H7 (cell line): ENCODE results near the gene AMOTL2. TPM values are rescaled to one million over a fixed set of nuclear protein-coding genes. Genes with fewer than 3 reads are reported as not detected.

Experiments
- DNase-seq: peaks from one replicate; pipeline ENCODE4 v3.0.0; 2012
- H3K27me3 ChIP-seq: 2 replicates; pipeline ENCODE4 v1.6.0; 2011; ENCODE audit warnings: mild to moderate bottlenecking, low read length; ENCODE audit not compliant: control insufficient read depth, insufficient read depth
- H3K36me3 ChIP-seq: replicated peaks from 2 replicates; pipeline ENCODE4 v1.5.1; 2011; ENCODE audit warnings: low read length; ENCODE audit not compliant: control insufficient read depth, insufficient read depth
- H3K4me3 ChIP-seq: 2 replicates; pipeline ENCODE4 v1.5.1; 2011; ENCODE audit warnings: low read depth, mild to moderate bottlenecking, control low read depth, low read length, moderate library complexity; ENCODE audit not compliant: insufficient read depth
- total RNA-seq: library from RNA; depleted of rRNA; stranded (reverse); fragments of >200 nt; shearing (Covaris generic); gene quantifications from 2 replicates; pipeline ENCODE4 v1.2.3, GENCODE V29; 2014

Gene AMOTL2
- total RNA-seq, 1 experiment from 2014 or later, result 54.5 TPM

- Histone ChIP-seq H3K36me3 (no peaks in the 10 kb centered on the region), H3K4me3 (no peak overlapping the region), H3K27me3 (no peaks in the 10 kb centered on the region)
- no peak for DNase-seq
These were observed 33.3 kb downstream of the AMOTL2 start for GRCh38 chr3:134340982-134341365.

- H3K27me3 ChIP-seq, result no peaks in the 10 kb centered on the region
- H3K4me3 ChIP-seq, result no peak overlapping the region
- no peak for DNase-seq
- H3K36me3 ChIP-seq, result no peaks in the 10 kb centered on the region
These were observed 33.8 kb downstream of the AMOTL2 start for GRCh38 chr3:134340362-134340981.

- Histone ChIP-seq H3K27me3 (no peaks in the 10 kb centered on the region), H3K36me3 (no peaks in the 10 kb centered on the region), H3K4me3 (no peak overlapping the region)
- DNase-seq, result no peak
These were observed 34.3 kb downstream of the AMOTL2 start for GRCh38 chr3:134339913-134340312.

- peak; percentile 42 for DNase-seq
- no peaks in the 10 kb centered on the region for H3K36me3 ChIP-seq
- no peaks in the 10 kb centered on the region for H3K27me3 ChIP-seq
- no peak overlapping the region for H3K4me3 ChIP-seq
These were observed 34.9 kb downstream of the AMOTL2 start for GRCh38 chr3:134339331-134339730.

GRCh38 chr3:134338516-134339261 lies 35.6 kb downstream of the AMOTL2 start:
- no peak overlapping the region for H3K4me3 ChIP-seq
- no peaks in the 10 kb centered on the region for H3K27me3 ChIP-seq
- H3K36me3 ChIP-seq, result no peaks in the 10 kb centered on the region

GRCh38 chr3:134338201-134338512 lies 36.1 kb downstream of the AMOTL2 start:
- Histone ChIP-seq H3K36me3 (no peaks in the 10 kb centered on the region), H3K27me3 (no peaks in the 10 kb centered on the region), H3K4me3 (no peak overlapping the region)
- DNase-seq, result no peak

More at GRCh38 chr3:134338516-134339261, 35.6 kb downstream of the AMOTL2 start:
- no peak for DNase-seq

- DNase-seq, result peak; percentile 38
- Histone ChIP-seq H3K27me3 (no peaks in the 10 kb centered on the region), H3K36me3 (no peaks in the 10 kb centered on the region), H3K4me3 (no peak overlapping the region)
These were observed 36.6 kb downstream of the AMOTL2 start for GRCh38 chr3:134337511-134338200.

GRCh38 chr3:134337071-134337482 lies 37.2 kb downstream of the AMOTL2 start:
- Histone ChIP-seq H3K36me3 (no peaks in the 10 kb centered on the region), H3K4me3 (no peak overlapping the region), H3K27me3 (no peaks in the 10 kb centered on the region)
- DNase-seq, result peak; percentile 20

GRCh38 chr3:134336587-134336986 lies 37.7 kb downstream of the AMOTL2 start:
- Histone ChIP-seq H3K27me3 (no peaks in the 10 kb centered on the region), H3K36me3 (no peaks in the 10 kb centered on the region), H3K4me3 (no peak overlapping the region)
- peak; percentile 18 for DNase-seq

GRCh38 chr3:134334901-134335280 lies 39.4 kb downstream of the AMOTL2 start:
- Histone ChIP-seq H3K27me3 (no peaks in the 10 kb centered on the region), H3K36me3 (no peaks in the 10 kb centered on the region), H3K4me3 (no peak overlapping the region)
- no peak for DNase-seq

- DNase-seq, result peak; percentile 30
- Histone ChIP-seq H3K4me3 (no peak overlapping the region), H3K27me3 (no peaks in the 10 kb centered on the region), H3K36me3 (no peaks in the 10 kb centered on the region)
These were observed 39.9 kb downstream of the AMOTL2 start for GRCh38 chr3:134334231-134334900.

- Histone ChIP-seq H3K36me3 (no peaks in the 10 kb centered on the region), H3K27me3 (no peaks in the 10 kb centered on the region), H3K4me3 (no peak overlapping the region)
- DNase-seq, result peak; percentile 69
These were observed 40.6 kb downstream of the AMOTL2 start for GRCh38 chr3:134333522-134334181.

- H3K27me3 ChIP-seq, result no peaks in the 10 kb centered on the region
- H3K4me3 ChIP-seq, result no peak overlapping the region
- DNase-seq, result peak; percentile 36
- no peaks in the 10 kb centered on the region for H3K36me3 ChIP-seq
These were observed 41.9 kb downstream of the AMOTL2 start for GRCh38 chr3:134332344-134332743.

- H3K4me3 ChIP-seq, result no peak overlapping the region
- no peaks in the 10 kb centered on the region for H3K27me3 ChIP-seq
- H3K36me3 ChIP-seq, result no peaks in the 10 kb centered on the region
- DNase-seq, result no peak
These were observed 42.4 kb downstream of the AMOTL2 start for GRCh38 chr3:134331811-134332199.
